Measurements from ENCODE around the gene CDSN.

- no peak for TF ChIP-seq POLR2A (IDR thresholded peaks at IDR 0.05)
- no peak for TF ChIP-seq CTCF (IDR thresholded peaks at IDR 0.05)
These were observed 23.6 kb downstream of the CDSN start for GRCh38 chr6:31096656-31097055.
